Activated gamma-delta T cell treated with anti-CD3 and anti-CD28 coated beads, Interleukin-2, amount 50 U/mL, for 16 hours (primary cell): ENCODE data around the gene MLLT3.

ENCODE experiments used
- DNase-seq: peaks from one replicate; pipeline ENCODE4 v3.0.0-alpha.2; 2020; ENCODE audit warnings: low read depth

The MLLT3 gene

DNA sequence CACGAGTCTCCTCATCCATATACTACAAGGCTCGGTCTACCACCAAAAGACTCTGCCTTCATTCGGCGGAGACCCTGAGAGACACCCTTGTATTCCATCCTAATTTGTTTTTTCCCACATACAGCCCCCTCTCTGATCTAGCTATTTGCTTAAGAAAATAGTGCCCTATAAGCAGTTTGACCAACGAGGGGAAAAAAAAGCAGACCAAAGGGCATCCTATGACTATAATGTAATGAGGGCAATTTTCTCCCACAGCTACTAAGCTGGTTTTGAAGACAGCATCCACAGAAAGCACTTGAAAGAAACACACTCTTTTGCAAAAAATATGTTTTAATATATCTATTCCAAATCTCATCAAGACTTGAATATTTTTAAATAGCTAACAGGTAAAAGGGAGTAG, 147.8 kb downstream of the MLLT3 start:
- DNase-seq: no peak

DNA sequence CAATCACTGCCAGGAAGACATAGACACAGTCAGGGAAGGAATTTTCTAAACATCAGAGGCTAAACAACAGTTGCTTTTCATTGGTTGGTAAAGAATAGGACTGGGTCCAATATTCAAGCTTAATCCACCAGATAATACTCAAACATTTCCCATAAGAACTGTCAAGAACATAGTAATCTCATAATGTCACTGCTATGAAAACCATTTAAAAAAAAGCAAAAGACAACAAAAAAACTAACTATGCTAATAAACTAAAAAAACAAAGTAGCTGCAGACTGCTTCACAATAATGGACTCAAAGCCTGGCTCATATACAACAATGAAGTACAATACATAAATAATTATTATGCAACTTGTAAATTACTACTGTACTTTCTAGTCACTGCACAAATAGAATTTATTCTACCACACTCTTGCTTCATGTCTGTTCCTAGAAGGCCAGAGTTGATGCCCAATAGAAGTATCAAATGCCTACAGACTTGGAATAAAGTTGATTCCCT, 148.7 kb downstream of the MLLT3 start:
- no peak for DNase-seq

DNA sequence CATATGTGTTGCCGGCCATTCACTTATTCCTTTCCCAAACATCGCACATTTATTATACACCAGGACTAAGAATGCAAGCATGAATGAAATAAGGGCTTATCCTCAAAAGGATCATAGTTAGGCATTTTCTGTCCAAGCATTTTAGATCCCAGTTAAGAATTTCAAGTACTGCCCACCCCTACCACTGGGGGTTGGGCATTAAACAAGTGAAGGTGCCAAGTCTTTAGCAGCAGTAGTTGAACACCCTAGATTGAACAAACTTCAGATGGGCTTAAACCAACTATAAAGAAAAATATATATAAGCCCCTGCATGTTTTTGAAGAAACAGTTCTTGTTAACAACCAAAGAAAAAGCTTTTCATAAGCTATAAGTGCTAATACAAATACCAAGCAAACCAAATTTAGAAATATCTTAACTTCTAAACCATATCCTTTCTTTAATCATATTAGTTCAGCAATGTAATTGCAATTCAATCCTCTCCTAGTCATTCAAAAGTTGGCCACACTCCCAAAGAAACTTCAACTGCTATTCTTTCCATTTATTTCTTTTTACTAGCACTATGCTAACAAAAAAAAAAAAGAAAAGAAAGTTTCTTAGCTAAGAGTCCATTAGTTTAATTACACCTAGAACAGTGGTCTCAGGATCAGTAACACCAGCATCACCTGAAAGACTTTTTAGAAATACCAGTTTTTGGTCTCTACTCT, 149.8 kb downstream of the MLLT3 start:
- DNase-seq: no peak

DNA sequence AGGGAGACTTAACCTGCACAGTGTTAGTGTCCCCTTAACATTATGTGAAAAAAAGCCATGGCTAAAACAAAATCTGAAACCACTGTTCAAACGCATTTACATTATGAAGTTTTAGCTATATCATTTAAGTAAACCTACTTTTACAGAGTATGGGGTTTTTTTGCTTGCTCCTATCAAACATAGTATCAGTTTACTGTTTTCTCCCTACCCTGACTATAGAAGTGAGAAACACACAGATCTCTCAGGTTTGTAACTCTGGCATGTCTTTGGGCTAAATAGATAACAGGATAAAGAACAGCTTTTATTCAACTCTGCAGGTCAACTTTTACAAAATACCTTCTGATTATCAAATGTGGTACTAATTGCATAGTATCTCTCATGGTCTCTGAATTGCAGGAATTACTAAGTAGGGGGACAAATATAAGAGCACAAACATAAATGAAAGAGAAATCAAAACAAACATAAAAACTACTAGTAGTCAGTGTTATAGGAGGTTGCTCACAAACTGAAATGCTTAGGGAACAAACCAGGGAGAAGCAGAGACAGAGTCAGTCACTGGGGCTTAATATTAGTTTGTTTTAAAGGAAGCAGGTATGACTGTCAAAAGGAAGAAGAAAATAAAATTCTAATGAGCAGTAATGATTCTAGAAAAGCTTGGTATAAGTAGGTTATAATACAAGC, 155.8 kb downstream of the MLLT3 start:
- DNase-seq: no peak

DNA sequence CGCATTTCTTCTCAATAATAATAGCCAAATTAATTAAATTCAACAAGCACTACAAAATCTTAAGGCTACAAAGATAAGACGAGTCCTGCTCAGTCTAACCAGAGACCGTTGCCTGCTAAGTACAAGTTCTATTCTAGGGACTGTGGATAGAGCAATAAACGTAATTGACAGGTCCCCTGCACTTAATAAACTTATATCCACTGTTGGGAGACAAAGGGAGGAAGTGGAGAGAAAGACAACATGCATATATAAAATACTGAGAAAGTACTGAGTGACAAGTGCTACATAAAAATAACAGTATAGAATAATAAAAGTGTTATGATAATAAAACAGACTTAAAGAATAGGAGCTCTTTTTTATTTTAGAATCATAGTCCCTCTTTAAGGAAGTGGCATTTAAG, 158.1 kb downstream of the MLLT3 start:
- DNase-seq: no peak

DNA sequence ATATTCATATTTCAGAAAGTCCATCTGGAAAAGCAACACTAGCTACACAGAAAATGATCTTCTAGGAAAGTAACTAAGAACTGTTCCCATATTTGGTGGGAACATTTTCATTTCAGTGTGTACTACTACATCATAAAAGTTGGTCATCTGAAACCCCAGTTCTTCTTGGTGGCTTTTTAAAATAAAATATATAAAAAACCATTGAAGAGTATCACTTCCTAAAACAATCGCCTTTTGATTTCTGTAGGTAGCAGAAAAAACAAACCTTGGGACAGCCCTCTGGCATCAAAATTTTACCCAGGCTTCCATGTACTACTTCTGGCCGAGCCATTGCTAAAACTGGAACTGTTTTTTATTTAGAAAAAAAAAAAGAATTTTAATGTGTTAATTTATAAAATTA, 158.5 kb downstream of the MLLT3 start:
- DNase-seq: no peak

DNA sequence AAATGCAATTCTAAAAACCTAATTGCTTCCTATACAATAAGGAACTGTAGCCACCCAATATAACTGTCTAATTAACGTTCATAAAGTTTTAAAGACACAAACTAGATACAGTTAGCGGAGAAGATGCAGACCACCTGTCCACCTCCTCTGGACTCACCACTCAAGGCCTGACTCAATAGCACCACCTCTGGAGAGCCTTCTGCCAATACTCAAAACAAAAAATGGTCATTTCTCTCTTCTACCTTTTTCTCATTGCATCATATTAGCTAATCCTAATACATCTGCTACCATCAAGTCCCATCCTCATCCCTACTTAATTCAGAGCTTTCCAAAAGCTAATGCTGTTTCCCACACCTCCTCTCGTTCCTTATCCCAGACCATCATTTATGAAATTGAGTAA, 159.9 kb downstream of the MLLT3 start:
- no peak for DNase-seq

DNA sequence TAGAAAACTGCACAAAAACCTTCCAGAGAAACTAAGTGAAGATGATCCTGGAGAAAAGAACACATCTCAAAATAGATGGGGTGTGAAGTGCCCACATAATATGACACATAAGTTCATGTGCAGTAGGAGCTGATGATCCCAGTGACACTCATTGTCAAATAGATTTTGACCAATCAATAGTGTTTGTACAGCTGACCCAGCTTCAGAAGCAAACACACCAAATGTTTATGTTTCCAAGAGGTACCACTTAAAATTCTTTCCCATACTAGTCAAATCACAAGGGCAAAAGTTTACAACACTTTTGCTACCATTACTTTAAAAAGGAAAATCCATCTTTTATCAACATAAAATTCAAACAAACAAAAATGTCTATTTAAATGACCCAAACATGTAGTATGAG, 175.0 kb downstream of the MLLT3 start:
- DNase-seq: no peak

DNA sequence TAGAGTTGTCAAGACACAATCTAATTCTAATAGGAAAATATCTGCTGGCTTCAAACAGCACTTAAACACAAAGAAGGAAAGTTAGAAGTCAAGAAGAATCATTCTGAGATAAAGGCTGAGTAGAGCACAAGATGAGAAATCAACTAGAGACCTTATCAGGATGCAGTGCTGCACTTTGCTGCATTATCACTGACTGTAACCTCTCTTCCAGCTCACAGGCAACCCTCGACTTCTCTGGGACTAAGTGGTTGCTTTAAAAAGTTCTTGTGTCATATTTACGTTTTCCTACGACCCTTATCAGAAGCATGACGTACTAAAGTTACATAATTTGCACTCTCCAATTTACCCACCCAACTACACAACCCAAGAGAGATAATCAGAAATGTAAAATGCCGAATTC, 176.1 kb downstream of the MLLT3 start:
- no peak for DNase-seq

DNA sequence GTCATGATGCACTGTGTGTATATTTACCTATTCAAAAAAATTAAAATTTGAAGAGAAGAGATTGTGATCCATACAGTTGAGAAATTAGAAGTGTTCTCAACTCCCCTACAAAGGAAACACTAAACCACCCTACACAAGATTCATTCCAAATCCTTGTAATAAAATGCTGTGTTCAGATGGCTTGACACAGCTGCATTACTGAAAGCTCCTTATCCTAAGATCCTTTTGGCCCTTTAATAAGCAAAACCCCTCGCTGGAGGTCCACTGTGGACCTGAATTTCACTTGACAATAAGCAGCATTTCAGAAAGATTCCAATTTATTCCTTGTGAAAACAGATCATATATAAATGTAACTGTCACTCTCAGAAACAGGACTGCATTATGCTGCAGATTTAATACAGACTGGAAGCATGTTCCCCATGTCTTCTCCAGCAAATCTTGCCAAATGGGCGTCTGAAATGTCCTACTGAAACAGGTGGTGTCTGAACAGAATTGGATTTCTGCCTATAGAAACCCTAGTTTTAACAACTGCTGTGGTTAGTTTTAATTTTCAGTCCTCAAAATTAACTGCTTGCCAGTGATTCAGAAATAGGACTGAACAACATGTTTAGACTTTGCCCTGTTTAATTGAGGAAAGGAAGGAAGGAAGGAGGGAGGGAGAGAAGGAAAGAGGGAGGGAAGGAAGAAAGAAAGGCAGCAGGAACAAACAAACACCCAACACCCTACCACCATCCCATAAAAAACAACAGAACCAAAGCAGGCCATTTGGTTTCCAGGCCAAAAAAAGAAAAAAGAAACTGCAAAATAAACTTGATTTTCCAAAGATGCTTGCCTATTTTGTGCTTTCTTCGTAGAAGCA, 179.6 kb downstream of the MLLT3 start:
- DNase-seq: no peak

DNA sequence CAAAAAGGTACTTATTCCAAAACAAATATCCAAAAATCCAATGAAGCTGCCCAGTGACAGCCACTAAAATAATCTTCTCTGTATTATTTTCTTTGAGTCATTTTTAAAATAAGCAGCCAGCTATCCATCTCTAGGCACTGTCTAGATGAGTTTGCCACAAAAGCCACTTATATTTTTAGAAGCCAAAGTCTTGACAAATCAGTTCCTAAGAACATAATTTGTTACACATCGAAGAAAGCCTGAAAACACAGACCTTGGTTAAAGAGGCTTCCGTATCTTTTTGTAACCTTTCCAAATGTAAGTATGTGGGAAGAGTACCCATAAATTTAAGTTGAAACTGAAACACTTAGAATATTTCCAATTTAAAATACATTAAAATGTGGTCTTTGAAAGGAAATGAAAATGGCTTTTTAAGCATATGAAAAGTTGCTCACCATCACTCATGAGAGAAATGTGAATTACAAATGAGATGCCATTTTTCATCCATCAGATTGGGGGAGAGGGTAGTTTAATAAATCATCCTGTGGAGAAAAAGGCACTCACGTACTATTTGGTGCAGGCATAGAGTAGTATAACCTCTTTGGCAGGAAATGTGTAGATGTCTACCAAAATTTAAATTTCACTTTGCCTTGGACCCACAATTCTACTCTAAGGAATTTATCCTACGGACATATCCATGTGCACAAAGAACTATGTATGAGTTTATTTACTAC, 180.4 kb downstream of the MLLT3 start:
- no peak for DNase-seq

DNA sequence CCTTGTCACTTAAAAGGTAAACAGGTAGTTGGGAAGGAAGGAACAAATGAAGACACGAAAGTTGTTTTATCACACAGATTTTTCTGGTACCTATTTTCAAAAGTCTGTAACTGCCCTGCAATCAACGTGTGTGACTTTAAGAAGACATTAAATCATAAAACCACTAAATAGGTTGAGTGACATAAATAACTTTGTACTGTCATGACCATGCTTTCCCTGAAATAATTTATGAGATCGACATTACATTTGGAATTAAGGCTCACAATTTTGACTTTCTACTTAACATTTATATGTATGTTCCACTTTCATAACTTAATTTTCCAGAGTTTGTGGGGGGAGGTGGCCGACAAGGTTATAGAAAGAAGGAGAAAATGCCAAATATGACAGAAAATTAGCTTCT, 181.1 kb downstream of the MLLT3 start:
- no peak for DNase-seq

DNA sequence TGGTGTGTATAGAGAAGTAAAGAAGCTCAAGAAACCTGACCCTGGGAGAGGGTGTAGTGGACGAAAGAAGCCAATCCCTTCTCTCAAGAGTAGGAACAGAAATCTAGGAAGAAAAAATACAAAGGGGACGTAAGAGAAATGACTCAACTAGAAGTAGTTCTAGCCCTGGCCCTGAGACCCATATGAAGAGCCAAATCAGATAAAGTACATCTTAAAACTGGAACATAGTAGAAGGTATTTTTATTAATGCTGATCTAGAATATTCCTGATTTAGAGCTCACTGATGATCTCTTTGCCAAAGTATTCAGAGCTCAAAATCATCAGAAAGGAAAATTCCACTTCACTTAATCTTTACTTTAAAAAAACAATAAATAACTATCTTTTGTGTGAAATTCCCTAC, 184.8 kb downstream of the MLLT3 start:
- no peak for DNase-seq

DNA sequence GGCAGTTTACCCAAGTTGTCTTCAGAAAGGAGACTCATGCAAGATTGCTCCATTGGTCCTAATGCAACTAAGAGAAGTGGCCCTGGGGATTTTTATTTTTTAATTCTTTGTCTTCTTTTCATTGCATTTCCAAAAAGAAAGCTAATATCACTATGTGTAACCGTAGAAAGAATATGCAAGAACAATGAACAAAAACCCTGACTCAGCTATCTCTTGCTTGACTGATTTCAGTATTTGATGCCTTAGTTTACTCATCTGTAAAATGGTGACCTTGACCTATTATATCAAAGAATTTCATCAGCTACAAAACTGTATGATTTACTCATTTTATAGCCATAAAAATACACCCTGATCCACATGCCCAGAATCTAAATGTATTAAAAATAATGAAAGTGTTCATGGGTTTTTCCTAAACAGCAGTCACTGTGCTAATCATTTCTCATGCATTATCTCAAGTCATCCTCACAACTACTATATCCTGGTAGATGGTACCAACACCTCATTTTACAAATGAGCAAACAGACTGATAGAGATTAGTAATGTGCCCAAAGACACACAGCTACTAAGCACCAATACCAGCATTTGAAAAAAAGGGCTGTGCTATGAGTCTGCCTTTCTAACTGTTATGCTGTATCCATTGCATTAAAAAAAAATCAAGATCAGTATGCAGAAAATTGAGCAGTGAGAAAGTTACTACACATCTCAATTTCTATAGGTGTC, 185.7 kb downstream of the MLLT3 start:
- no peak for DNase-seq

DNA sequence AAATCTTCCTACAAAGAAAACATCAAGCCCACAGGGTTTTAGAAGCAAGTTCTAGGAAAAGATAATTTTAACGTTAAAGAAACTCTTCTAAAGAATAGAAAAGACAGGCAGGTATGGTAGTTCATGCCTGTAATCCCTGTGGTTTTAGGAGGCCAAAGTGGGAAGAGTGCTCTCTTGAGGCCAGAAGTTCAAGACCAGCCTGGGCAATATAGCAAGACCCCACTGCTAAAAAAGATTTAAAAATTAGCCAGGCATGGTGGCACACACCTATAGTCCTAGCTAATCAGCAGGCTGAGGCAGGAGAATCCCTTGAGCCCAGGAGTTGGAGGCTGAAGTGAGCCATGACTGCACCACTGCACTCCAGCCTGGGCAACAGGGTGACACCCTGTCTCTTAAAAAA, 193.3 kb downstream of the MLLT3 start:
- DNase-seq: no peak

DNA sequence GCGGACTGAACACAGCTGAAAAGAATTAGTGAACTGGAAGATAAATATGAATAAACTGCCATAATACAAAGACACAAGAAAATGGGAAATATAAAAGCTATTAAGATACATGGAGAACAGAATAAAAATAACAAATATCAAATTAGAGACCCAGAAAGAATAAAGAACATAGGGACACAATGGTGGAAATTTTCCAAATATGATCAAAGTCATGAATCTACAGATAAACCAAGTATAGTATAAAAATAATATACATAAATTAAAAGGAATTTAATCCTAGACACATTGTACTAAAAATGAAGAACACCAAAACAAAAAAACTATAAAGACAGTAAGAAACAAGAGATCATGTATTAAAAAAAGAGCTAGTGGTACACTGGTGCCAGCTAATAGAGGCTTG, 194.9 kb downstream of the MLLT3 start:
- DNase-seq: no peak

DNA sequence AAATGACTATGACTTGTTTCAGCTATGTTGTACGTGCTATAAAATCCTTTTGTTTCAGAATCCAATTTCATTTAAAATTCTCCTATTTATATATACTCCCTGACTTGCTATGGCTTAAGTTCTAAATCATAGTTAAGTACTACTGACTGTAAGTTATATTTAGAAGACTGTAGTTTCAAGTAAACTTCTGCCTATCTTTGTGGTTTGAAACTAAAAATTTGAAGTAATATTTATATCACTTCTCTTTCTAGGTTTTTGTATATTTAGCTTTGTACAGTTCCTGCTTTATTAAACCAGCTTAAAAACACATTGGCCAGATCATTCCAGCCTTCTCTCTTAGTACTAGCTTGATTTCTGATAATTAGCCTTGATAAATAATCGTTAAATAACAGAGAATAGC, 196.3 kb downstream of the MLLT3 start:
- DNase-seq: no peak

DNA sequence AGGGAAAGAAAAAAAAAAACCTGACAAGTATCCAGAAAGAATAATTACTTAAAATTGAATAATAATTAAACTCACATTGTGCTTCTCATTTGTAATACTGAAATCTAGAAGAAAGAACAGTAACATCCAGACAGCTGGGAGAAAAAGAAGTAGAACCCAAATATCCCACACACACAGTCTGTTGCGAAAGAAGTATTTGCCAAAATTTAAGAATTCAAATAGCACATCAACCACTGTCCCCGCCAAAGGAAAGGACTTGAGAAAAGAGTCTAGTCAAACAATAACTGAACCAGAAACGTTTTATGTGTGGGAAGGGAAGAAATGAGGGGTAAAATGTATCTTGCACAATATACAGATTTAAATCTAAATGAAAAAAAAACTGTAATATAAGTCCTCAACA, 202.8 kb downstream of the MLLT3 start:
- no peak for DNase-seq

DNA sequence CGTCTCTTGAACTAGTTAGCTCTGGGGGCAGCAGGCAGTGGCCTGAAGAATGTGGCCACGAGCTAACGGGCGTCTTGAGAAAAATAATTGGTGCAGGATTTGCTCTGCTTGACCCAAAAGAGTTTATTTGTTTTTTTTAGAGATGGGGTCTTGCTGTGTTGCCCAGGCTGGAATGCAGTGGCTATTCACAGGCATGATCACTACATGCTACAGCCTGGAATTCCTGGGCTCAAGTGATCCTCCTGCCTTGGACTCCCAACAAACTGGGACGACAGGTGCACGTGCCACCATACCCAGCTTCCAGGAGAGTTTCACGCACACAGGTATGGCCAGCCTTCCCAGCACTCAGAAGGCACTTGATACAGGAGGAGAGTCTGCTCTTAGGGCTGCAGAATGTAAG, 203.8 kb downstream of the MLLT3 start:
- DNase-seq: no peak

DNA sequence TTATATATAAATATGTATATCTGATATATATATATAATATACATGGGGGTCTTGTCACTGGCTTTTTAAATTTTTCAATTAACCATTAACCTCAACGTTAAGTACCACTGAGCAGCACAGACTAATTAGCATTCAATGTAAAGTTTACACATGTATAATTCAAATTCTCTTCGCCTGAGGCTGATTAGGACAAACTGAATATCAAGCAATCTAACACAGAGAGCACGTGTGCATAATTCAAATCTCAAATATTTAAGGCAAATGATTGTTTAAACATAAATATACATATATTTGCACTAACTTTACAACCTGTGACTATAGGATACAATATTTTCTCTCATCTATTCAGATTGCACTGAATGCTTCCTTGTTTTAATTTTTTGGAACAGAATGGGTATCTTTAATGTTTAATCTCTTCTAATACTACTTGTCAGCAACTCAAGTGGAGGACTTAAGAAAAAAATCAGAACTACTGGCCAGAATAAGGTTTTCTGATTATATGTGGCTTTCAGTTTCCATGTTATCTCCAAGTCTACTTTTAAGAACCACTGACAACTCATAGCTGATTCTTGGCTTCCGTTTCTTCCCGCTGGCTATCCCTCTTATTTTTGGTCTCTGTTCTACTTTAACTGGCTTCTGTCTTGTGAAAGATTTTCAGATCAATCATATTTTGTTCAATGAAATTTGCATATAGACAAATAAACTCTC, 204.8 kb downstream of the MLLT3 start:
- DNase-seq: no peak

DNA sequence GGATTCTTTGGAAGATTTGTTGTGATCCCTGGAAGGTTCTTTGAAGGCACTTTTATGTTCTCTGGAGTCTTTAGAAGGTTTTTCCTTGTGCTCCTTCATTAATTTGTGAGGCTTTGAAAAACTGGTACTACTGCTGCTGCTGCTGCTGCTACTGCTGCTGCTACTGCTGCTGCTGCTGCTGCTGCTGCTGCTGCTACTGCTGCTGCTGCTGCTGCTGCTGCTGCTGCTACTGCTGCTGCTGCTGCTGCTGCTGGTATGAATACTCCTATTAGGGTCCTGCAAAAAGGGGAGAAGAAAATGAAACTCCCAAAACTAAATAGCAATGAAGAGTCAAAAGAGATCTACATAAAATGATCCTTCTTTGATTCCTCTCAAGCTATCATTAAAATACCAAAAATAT, 208.1 kb downstream of the MLLT3 start:
- no peak for DNase-seq
